Smooth muscle cell (in vitro differentiated cells): ENCODE data around the gene ADSS1. TPM values are rescaled to one million over a fixed set of nuclear protein-coding genes. Genes with fewer than 3 reads are reported as not detected.

Experiments used
- DNase-seq: peaks from one replicate; lab custom pipeline; 2025; ENCODE audit not compliant: unreplicated experiment; lab: John Stamatoyannopoulos, UW
- H2AFZ ChIP-seq: fragments of 200-600 bp; sonication (generic); 2 replicates; pipeline ENCODE4 v1.6.0; 2016; ENCODE audit warnings: antibody characterized with exemption, low read depth, mild to moderate bottlenecking
- H3F3A ChIP-seq: fragments of 200-600 bp; sonication (generic); 2 replicates; pipeline ENCODE4 v1.6.0; 2017; ENCODE audit warnings: antibody characterized with exemption, low read depth
- H3K27ac ChIP-seq: fragments of 200-600 bp; sonication (generic); 2 replicates; pipeline ENCODE4 v1.5.1; 2016; ENCODE audit warnings: low read depth, mild to moderate bottlenecking
- H3K27me3 ChIP-seq: fragments of 200-600 bp; sonication (generic); 2 replicates; pipeline ENCODE4 v1.6.1; 2016; ENCODE audit warnings: low read depth, mild to moderate bottlenecking
- H3K36me3 ChIP-seq: fragments of 200-600 bp; sonication (generic); 2 replicates; pipeline ENCODE4 v1.5.1; 2016; ENCODE audit warnings: low read depth
- H3K4me1 ChIP-seq: fragments of 200-600 bp; sonication (generic); 2 replicates; pipeline ENCODE4 v1.5.1; 2016; ENCODE audit warnings: low read depth
- H3K4me2 ChIP-seq: fragments of 200-600 bp; sonication (generic); 2 replicates; pipeline ENCODE4 v1.6.0; 2016; ENCODE audit warnings: mild to moderate bottlenecking
- H3K4me3 ChIP-seq: fragments of 200-600 bp; sonication (generic); 2 replicates; pipeline ENCODE4 v1.5.1; 2016; ENCODE audit warnings: mild to moderate bottlenecking
- H3K79me2 ChIP-seq: fragments of 200-600 bp; sonication (generic); 2 replicates; pipeline ENCODE4 v1.6.0; 2016; ENCODE audit warnings: low read depth, mild to moderate bottlenecking
- H3K9ac ChIP-seq: fragments of 200-600 bp; sonication (generic); 2 replicates; pipeline ENCODE4 v1.6.0; 2016; ENCODE audit warnings: low read depth
- H3K9me3 ChIP-seq: fragments of 200-600 bp; sonication (generic); replicated peaks from 2 replicates; pipeline ENCODE4 v1.5.1; 2016; ENCODE audit warnings: low read depth
- H4K20me1 ChIP-seq: fragments of 200-600 bp; sonication (generic); 2 replicates; pipeline ENCODE4 v1.6.0; 2016; ENCODE audit warnings: low read depth
- CTCF ChIP-seq: fragments of 200-600 bp; sonication (generic); IDR thresholded peaks from 2 replicates; pipeline ENCODE4 v1.5.1; 2017; ENCODE audit warnings: borderline replicate concordance, mild to moderate bottlenecking, antibody characterized with exemption; ENCODE audit not compliant: insufficient read depth, poor library complexity, severe bottlenecking
- WGBS: methylation state at CpG from one replicate; pipeline ENCODE4 v1.1.7; 2016; ENCODE audit warnings: low lambda C conversion rate; 5-methylcytosine and 5-hydroxymethylcytosine counted together
- polyA plus RNA-seq: library from polyadenylated mRNA; unstranded; fragments of >200 nt; fragmentation: Nextera tagmentation; extraction: Ambion mirVana; gene quantifications from 2 replicates; pipeline ENCODE4 v1.2.1, GENCODE V29; 2016
- total RNA-seq: library from RNA; depleted of rRNA; stranded (reverse); fragments of >200 nt; gene quantifications from 2 replicates; pipeline ENCODE4 v1.2.3, GENCODE V29; 2014

Gene ADSS1
- total and polyA plus RNA-seq, 2 experiments from 2014 or later: 7.8 to 43.0 TPM

- 92% methylated on average over 23 of the region's 23 CpGs for WGBS
- H3K9ac ChIP-seq: no peak overlapping the region
- H3K27ac ChIP-seq: no peak overlapping the region
- DNase-seq: no peak
- no peak overlapping the region for H3K4me3 ChIP-seq
- no peaks in the 10 kb centered on the region for H3K36me3 ChIP-seq
- H3F3A ChIP-seq: no peaks in the 10 kb centered on the region
- no peaks in the 10 kb centered on the region for H3K4me1 ChIP-seq
- no peaks in the 10 kb centered on the region for H3K79me2 ChIP-seq
- no peak overlapping the region for H2AFZ ChIP-seq
- H3K9me3 ChIP-seq: no peaks in the 10 kb centered on the region
- no peaks in the 10 kb centered on the region for H4K20me1 ChIP-seq
- H3K27me3 ChIP-seq: no peaks in the 10 kb centered on the region
- no peak overlapping the region for H3K4me2 ChIP-seq
- no peak for TF ChIP-seq CTCF
These were observed 9.1 kb downstream of the ADSS1 start for GRCh38 chr14:104732931-104733681.

GRCh38 chr14:104734051-104734587 lies 10.1 kb downstream of the ADSS1 start:
- H3K9me3 ChIP-seq: no peaks in the 10 kb centered on the region
- H3F3A ChIP-seq: no peaks in the 10 kb centered on the region
- no peaks in the 10 kb centered on the region for H3K79me2 ChIP-seq
- no peaks in the 10 kb centered on the region for H3K36me3 ChIP-seq
- TF ChIP-seq CTCF: no peak
- no peaks in the 10 kb centered on the region for H3K4me1 ChIP-seq
- WGBS: 83% methylated on average over 6 of the region's 6 CpGs
- H4K20me1 ChIP-seq: no peaks in the 10 kb centered on the region
- DNase-seq: no peak
- H2AFZ ChIP-seq: no peak overlapping the region
- no peak overlapping the region for H3K9ac ChIP-seq
- H3K4me2 ChIP-seq: no peak overlapping the region
- H3K4me3 ChIP-seq: no peak overlapping the region
- no peak overlapping the region for H3K27ac ChIP-seq
- H3K27me3 ChIP-seq: no peaks in the 10 kb centered on the region

- no peak overlapping the region for H2AFZ ChIP-seq
- no peaks in the 10 kb centered on the region for H3K36me3 ChIP-seq
- no peak overlapping the region for H3K4me3 ChIP-seq
- H3K9me3 ChIP-seq: no peaks in the 10 kb centered on the region
- no peak overlapping the region for H3K4me2 ChIP-seq
- no peaks in the 10 kb centered on the region for H3F3A ChIP-seq
- no peak overlapping the region for H3K9ac ChIP-seq
- no peaks in the 10 kb centered on the region for H3K4me1 ChIP-seq
- WGBS: 96% methylated on average over 9 of the region's 9 CpGs
- no peaks in the 10 kb centered on the region for H4K20me1 ChIP-seq
- TF ChIP-seq CTCF: no peak
- H3K27me3 ChIP-seq: no peaks in the 10 kb centered on the region
- no peak for DNase-seq
- H3K79me2 ChIP-seq: no peaks in the 10 kb centered on the region
- H3K27ac ChIP-seq: no peak overlapping the region
These were observed 10.6 kb downstream of the ADSS1 start for GRCh38 chr14:104734601-104734990.
